Limb (tissue), 2 donors: ENCODE data around the gene ATAD2B.

Source experiments
- DNase-seq, 2 donors: peaks; one replicate each; pipeline ENCODE4 v3.0.0-alpha.2; 2016; ENCODE audit errors: extremely low spot score in 2 of 2

Gene ATAD2B

GRCh38 chr2:23703583-23704385 lies 223.1 kb downstream of the ATAD2B start:
- peak in 1 of 2 donors; percentile 19 for DNase-seq

GRCh38 chr2:23703037-23703582 lies 223.8 kb downstream of the ATAD2B start:
- DNase-seq, result peak in 1 of 2 donors; percentile 18

- DNase-seq, result peak in 1 of 2 donors; percentile 10
Measured at GRCh38 chr2:23700627-23701026, 226.3 kb downstream of the ATAD2B start.

GRCh38 chr2:23699580-23699925 lies 227.4 kb downstream of the ATAD2B start:
- peak in 1 of 2 donors; percentile 6 for DNase-seq

- peak; percentile 4 to 57 for DNase-seq
Measured at GRCh38 chr2:23698721-23699579, 228.0 kb downstream of the ATAD2B start.
